SK-N-MC (cell line): ENCODE data around the gene CPT2.

Experiments
- DNase-seq: peaks from one replicate; pipeline ENCODE4 v3.0.0-alpha.2; 2011; ENCODE audit warnings: low read depth, low spot score
- H3K27ac ChIP-seq: fragments of 200-600 bp; sonication (generic); 2 replicates; pipeline ENCODE4 v1.5.1; 2016; ENCODE audit warnings: mixed run types
- H3K36me3 ChIP-seq: fragments of 200-600 bp; sonication (generic); 2 replicates; pipeline ENCODE4 v1.6.1; 2017; ENCODE audit warnings: antibody characterized with exemption, low read length, mixed read lengths; ENCODE audit not compliant: insufficient read depth
- H3K4me3 ChIP-seq: fragments of 200-600 bp; sonication (generic); 2 replicates; pipeline ENCODE4 v1.5.1; 2016
- H3K9ac ChIP-seq: fragments of 200-600 bp; sonication (generic); 2 replicates; pipeline ENCODE4 v1.8.0; 2017; ENCODE audit warnings: mixed run types, mixed read lengths; ENCODE audit not compliant: insufficient read length
- H3K9me3 ChIP-seq: fragments of 200-600 bp; sonication (generic); 2 replicates; pipeline ENCODE4 v1.6.1; 2017; ENCODE audit warnings: low read depth, mild to moderate bottlenecking, antibody characterized with exemption, low read length, moderate library complexity, mixed read lengths
- EZH2 ChIP-seq: fragments of 200-600 bp; sonication (generic); IDR thresholded peaks from one replicate; pipeline ENCODE4 v1.6.1; 2017; ENCODE audit warnings: antibody characterized with exemption
- FOXP2 ChIP-seq: optimal IDR thresholded peaks from 2 replicates; pipeline ENCODE3; 2011; ENCODE audit warnings: mild to moderate bottlenecking, moderate library complexity; ENCODE audit not compliant: insufficient read depth; ENCODE audit errors: extremely low read length, control extremely low read depth
- POLR2AphosphoS5 ChIP-seq: IDR thresholded peaks from 2 replicates; pipeline ENCODE4 v1.6.1; 2012; ENCODE audit warnings: mild to moderate bottlenecking, low read depth, low read length, borderline replicate concordance

CPT2 gene

GRCh38 chr1:53160924-53161378, 35.7 kb upstream of the CPT2 start:
- no peak overlapping the region for H3K27ac ChIP-seq
- H3K36me3 ChIP-seq = no peaks in the 10 kb centered on the region
- H3K4me3 ChIP-seq = no peak overlapping the region

GRCh38 chr1:53162621-53163020, 34.0 kb upstream of the CPT2 start:
- H3K9ac ChIP-seq = no peak overlapping the region
- no peaks in the 10 kb centered on the region for H3K9me3 ChIP-seq
- no peaks in the 10 kb centered on the region for H3K36me3 ChIP-seq
- TF ChIP-seq EZH2 (no peak), POLR2AphosphoS5 (no peak), FOXP2 (no peak)
- no peak for DNase-seq
- no peak overlapping the region for H3K4me3 ChIP-seq
- H3K27ac ChIP-seq = no peak overlapping the region

More at GRCh38 chr1:53160924-53161378, 35.7 kb upstream of the CPT2 start:
- Histone ChIP-seq H3K9me3 (no peaks in the 10 kb centered on the region), H3K9ac (no peak overlapping the region)
- TF ChIP-seq POLR2AphosphoS5 (no peak), EZH2 (no peak), FOXP2 (no peak)
- DNase-seq = no peak

GRCh38 chr1:53163291-53163768, 33.3 kb upstream of the CPT2 start:
- Histone ChIP-seq H3K9ac (no peak overlapping the region), H3K9me3 (no peaks in the 10 kb centered on the region), H3K36me3 (no peaks in the 10 kb centered on the region), H3K4me3 (no peak overlapping the region), H3K27ac (no peak overlapping the region)
- no peak for DNase-seq
- TF ChIP-seq EZH2 (no peak), POLR2AphosphoS5 (no peak), FOXP2 (no peak)

GRCh38 chr1:53165408-53165961, 31.1 kb upstream of the CPT2 start:
- DNase-seq = no peak
- H3K36me3 ChIP-seq = no peaks in the 10 kb centered on the region
- H3K9me3 ChIP-seq = no peaks in the 10 kb centered on the region
- H3K4me3 ChIP-seq = no peak overlapping the region
- no peak for TF ChIP-seq EZH2
- no peak for TF ChIP-seq FOXP2
- no peak for TF ChIP-seq POLR2AphosphoS5
- no peak overlapping the region for H3K27ac ChIP-seq
- no peak overlapping the region for H3K9ac ChIP-seq

GRCh38 chr1:53166366-53166765, 30.3 kb upstream of the CPT2 start:
- H3K9ac ChIP-seq = no peak overlapping the region
- H3K36me3 ChIP-seq = no peaks in the 10 kb centered on the region
- H3K4me3 ChIP-seq = no peak overlapping the region
- no peaks in the 10 kb centered on the region for H3K9me3 ChIP-seq
- no peak overlapping the region for H3K27ac ChIP-seq
- DNase-seq = no peak
- TF ChIP-seq POLR2AphosphoS5 = no peak
- no peak for TF ChIP-seq EZH2
- TF ChIP-seq FOXP2 = no peak

GRCh38 chr1:53166912-53167311, 29.7 kb upstream of the CPT2 start:
- no peaks in the 10 kb centered on the region for H3K36me3 ChIP-seq
- no peaks in the 10 kb centered on the region for H3K9me3 ChIP-seq
- no peak overlapping the region for H3K9ac ChIP-seq
- TF ChIP-seq POLR2AphosphoS5 (no peak), FOXP2 (no peak), EZH2 (no peak)
- DNase-seq = no peak
- no peak overlapping the region for H3K4me3 ChIP-seq
- no peak overlapping the region for H3K27ac ChIP-seq

- H3K4me3 ChIP-seq = no peak overlapping the region
- TF ChIP-seq EZH2 = no peak
- TF ChIP-seq POLR2AphosphoS5 = no peak
- no peak for TF ChIP-seq FOXP2
- DNase-seq = no peak
- no peak overlapping the region for H3K9ac ChIP-seq
- H3K36me3 ChIP-seq = no peaks in the 10 kb centered on the region
- H3K9me3 ChIP-seq = no peaks in the 10 kb centered on the region
- no peak overlapping the region for H3K27ac ChIP-seq
These were observed 24.0 kb upstream of the CPT2 start for GRCh38 chr1:53172426-53173128.

- Histone ChIP-seq H3K36me3 (no peaks in the 10 kb centered on the region), H3K9me3 (no peaks in the 10 kb centered on the region), H3K27ac (no peak overlapping the region), H3K4me3 (no peak overlapping the region), H3K9ac (no peak overlapping the region)
- no peak for DNase-seq
- TF ChIP-seq POLR2AphosphoS5 (no peak), EZH2 (no peak), FOXP2 (no peak)
These were observed 21.4 kb upstream of the CPT2 start for GRCh38 chr1:53174971-53175913.
